Measurements from ENCODE around the gene OTULIN. TPM values are rescaled to one million over a fixed set of nuclear protein-coding genes. Genes with fewer than 3 reads are reported as not detected.
A peak's percentile ranks its signal among the peaks of the same experiment; 100 is the strongest.

The OTULIN gene
- total RNA-seq, 1 donor from 2014 or later: 59.4 TPM

DNA sequence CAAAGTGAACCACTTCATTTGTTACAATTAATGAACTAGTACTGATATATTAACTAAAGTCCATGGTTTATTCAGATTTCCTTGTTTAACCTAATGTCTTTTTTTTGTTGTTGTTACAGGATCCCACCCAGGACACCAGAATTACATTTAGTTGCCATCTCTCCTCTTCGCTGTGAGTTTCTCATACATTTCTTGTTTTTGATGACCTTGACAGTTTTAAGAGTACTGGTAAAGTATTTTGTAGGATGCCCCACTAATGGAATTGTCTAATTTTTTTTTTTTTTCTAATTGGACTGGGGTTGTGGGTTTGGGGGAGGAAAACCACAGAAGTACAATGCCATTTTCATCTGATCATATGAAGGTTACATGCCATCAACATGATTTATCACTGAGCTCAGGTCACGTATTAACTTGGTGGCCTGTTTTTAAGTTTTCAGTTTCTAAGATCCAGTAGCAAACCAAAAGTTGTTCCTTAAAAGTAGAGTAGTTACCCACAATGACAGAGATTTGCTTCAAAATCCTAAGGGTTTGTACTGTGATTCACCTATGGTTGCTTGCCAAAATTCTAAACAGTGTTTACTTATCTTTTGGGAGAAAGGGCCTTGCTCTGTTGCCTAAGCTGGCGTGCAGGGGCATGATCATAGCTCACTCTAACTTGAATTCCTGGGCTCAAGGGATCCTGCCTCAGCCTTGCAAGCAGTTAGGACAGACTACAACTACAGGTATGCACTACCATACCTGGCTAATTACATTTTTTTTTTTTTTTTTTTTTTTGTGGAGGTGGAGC lies 4.5 kb upstream of the OTULIN start:
- no peak overlapping the region for H3K27ac Mint-ChIP-seq
- H3K27me3 Mint-ChIP-seq (ENCODE audit: low read depth): no peaks in the 10 kb centered on the region
- H3K4me3 Mint-ChIP-seq (ENCODE audit: low read depth): no peak overlapping the region
- no peaks in the 10 kb centered on the region for H3K9me3 Mint-ChIP-seq
- no peak for DNase-seq (ENCODE audit: low spot score)
- intact Hi-C loops (cut with micrococcal nuclease): loop anchor here (10.0 kb wide), 1 partner anchor 515 kb away; the partner anchor contains the start of gene TRIO
- peaks cover 39% of the 10 kb centered on the region for H3K4me1 Mint-ChIP-seq (ENCODE audit: low read depth)
- peaks cover 26% of the 10 kb centered on the region for H3K36me3 Mint-ChIP-seq (ENCODE audit: low read depth)

DNA sequence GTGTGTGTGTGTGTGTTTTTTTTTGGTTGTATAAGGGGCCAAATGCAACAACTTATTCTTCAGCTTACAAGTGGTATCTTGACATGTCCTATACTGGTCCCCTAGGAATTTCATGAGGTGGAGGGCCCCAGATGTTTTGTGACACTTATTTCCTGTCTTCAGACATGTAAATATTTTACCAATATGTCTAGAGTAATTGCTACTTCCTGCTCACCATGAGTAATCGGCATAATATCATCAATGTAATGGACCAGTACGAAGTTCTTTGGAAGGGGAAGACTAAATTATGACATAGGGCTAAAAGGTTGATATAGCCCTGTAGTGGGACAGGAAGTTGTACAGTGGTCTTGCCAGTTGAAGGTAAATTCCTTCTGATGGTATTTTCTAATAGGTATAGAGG lies 3.7 kb upstream of the OTULIN start:
- Mint-ChIP-seq H3K27me3 (ENCODE audit: low read depth) (no peaks in the 10 kb centered on the region), H3K36me3 (ENCODE audit: low read depth) (peaks cover 30% of the 10 kb centered on the region), H3K9me3 (no peaks in the 10 kb centered on the region), H3K4me1 (ENCODE audit: low read depth) (peaks cover 35% of the 10 kb centered on the region), H3K27ac (no peak overlapping the region), H3K4me3 (ENCODE audit: low read depth) (no peak overlapping the region)
- DNase-seq (ENCODE audit: low spot score): no peak
- intact Hi-C loops (cut with micrococcal nuclease): loop anchor here (10.0 kb wide), 1 partner anchor 516 kb away; the partner anchor contains the start of gene TRIO

GRCh38 chr5:14662721-14663260 lies 1.7 kb upstream of the OTULIN start:
- Mint-ChIP-seq H3K36me3 (ENCODE audit: low read depth) (peaks cover 47% of the 10 kb centered on the region), H3K9me3 (no peaks in the 10 kb centered on the region), H3K4me1 (ENCODE audit: low read depth) (peaks cover 47% of the 10 kb centered on the region), H3K27ac (peak overlapping the region; percentile 98), H3K27me3 (ENCODE audit: low read depth) (no peaks in the 10 kb centered on the region), H3K4me3 (ENCODE audit: low read depth) (peak overlapping the region; percentile 96)
- intact Hi-C loops (cut with micrococcal nuclease): loop anchor here (1.0 to 10.0 kb wide), 2 partner anchors 9 to 518 kb away; partner anchors contain the start of gene TRIO
- no peak for DNase-seq (ENCODE audit: low spot score)

GRCh38 chr5:14663734-14664269 lies 716 bp upstream of the OTULIN start:
- Mint-ChIP-seq H3K36me3 (ENCODE audit: low read depth) (peaks cover 56% of the 10 kb centered on the region), H3K4me1 (ENCODE audit: low read depth) (peaks cover 54% of the 10 kb centered on the region), H3K27ac (peak overlapping the region; percentile 98), H3K27me3 (ENCODE audit: low read depth) (no peaks in the 10 kb centered on the region), H3K4me3 (ENCODE audit: low read depth) (peak overlapping the region; percentile 96), H3K9me3 (no peaks in the 10 kb centered on the region)
- DNase-seq (ENCODE audit: low spot score): peak; percentile 21
- intact Hi-C loops (cut with micrococcal nuclease): loop anchor here (1.0 to 10.0 kb wide), 8 partner anchors 7 to 519 kb away; partner anchors contain the start of genes ANKH, OTULINL and TRIO

DNA sequence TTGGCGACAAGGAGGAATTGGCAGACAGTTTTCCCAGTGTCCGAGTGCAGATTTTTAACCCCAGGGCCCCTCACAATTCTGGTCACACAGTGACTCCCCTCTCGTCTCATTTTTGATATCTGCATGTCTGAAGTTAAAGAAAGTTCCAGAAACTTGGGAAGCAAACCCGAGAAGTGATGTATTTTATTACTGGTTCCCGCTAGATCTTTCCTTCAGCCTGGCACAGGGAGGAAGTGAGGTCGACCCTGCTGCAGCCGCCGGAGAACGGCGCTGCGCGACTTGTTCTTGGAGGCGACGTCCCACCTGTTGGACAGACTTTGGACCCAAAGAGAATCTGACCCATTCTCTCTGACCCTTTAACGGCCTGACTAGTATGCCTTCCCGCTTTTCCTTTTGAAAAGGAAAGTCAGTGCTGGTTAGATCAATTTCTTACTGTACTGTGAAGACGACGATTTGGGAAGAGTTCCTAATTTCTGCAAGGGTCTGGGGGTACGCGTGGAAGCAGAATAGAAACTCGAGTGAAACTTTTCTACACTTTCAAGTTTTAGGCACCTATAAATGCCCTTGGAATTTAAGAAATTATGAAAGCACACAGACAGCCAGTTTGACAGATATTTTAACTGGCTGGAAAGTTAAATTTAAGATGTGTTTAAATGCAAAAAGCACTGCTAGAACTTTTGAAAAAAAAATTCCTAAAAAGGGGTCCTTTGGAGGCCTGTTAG lies 744 bp downstream of the OTULIN start:
- Mint-ChIP-seq H3K27me3 (ENCODE audit: low read depth) (no peaks in the 10 kb centered on the region), H3K4me1 (ENCODE audit: low read depth) (peaks cover 54% of the 10 kb centered on the region), H3K9me3 (no peaks in the 10 kb centered on the region), H3K4me3 (ENCODE audit: low read depth) (peak overlapping the region; percentile 93), H3K36me3 (ENCODE audit: low read depth) (peaks cover 59% of the 10 kb centered on the region), H3K27ac (peak overlapping the region; percentile 90)
- intact Hi-C loops (cut with micrococcal nuclease): loop anchor here (2.0 to 10.0 kb wide), 4 partner anchors 144 to 520 kb away; partner anchors contain the start of genes ANKH and TRIO
- no peak for DNase-seq (ENCODE audit: low spot score)

DNA sequence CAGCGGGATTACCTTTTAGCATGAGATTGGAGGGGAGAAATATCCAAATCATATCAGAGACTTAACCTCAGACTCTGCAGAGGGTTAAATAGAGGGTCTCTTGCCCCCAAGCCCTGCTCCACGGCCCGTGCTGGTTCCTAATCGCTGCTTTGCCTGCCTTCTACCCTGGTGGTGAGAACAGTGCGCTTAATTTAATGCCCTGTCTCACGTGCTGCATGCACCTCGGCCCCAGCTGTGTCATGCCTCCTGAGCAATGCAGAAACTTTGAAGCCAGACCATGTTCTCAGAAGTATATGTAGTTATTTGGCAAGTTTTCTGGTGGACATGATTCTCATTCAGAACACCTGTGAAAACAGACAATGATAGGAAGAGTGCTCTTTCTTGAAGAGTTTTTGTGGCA lies 1.4 kb downstream of the OTULIN start:
- no peaks in the 10 kb centered on the region for H3K27me3 Mint-ChIP-seq (ENCODE audit: low read depth)

GRCh38 chr5:14666357-14666756 lies 1.8 kb downstream of the OTULIN start:
- peak overlapping the region; percentile 93 for H3K4me3 Mint-ChIP-seq (ENCODE audit: low read depth)
- peaks cover 54% of the 10 kb centered on the region for H3K4me1 Mint-ChIP-seq (ENCODE audit: low read depth)
- intact Hi-C loops (cut with micrococcal nuclease): loop anchor here (10.0 kb wide), 1 partner anchor 522 kb away; the partner anchor contains the start of gene TRIO
- no peak for DNase-seq (ENCODE audit: low spot score)
- H3K9me3 Mint-ChIP-seq: no peaks in the 10 kb centered on the region
- H3K36me3 Mint-ChIP-seq (ENCODE audit: low read depth): peaks cover 57% of the 10 kb centered on the region
- H3K27me3 Mint-ChIP-seq (ENCODE audit: low read depth): no peaks in the 10 kb centered on the region
- H3K27ac Mint-ChIP-seq: peak overlapping the region; percentile 80

More for the DNA sequence above, 1.4 kb downstream of the OTULIN start:
- Mint-ChIP-seq H3K4me1 (ENCODE audit: low read depth) (peaks cover 52% of the 10 kb centered on the region), H3K27ac (peak overlapping the region; percentile 80), H3K9me3 (no peaks in the 10 kb centered on the region), H3K36me3 (ENCODE audit: low read depth) (peaks cover 57% of the 10 kb centered on the region), H3K4me3 (ENCODE audit: low read depth) (peak overlapping the region; percentile 93)
- intact Hi-C loops (cut with micrococcal nuclease): loop anchor here (2.0 to 10.0 kb wide), 4 partner anchors 143 to 521 kb away; partner anchors contain the start of genes ANKH and TRIO
- peak; percentile 26 for DNase-seq (ENCODE audit: low spot score)

DNA sequence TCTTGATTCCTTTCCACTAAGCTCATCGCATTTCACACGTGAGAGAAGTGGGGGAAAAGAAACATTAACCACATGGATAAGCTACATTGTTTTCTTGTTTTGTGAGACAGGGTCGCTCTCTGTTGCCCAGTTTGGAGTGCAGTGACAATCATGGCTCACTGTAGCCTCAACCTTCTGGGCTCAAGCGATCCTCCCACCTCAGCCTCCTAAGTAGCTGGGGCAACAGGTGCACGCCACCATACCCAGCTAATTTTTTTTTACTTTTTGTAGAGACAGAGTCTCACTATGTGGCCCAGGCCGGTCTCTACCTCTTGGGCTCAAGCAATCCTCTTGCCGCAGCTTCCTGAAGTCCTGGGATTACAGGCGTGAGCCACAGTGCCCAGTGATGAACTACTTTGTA lies 2.8 kb downstream of the OTULIN start:
- peaks cover 53% of the 10 kb centered on the region for H3K36me3 Mint-ChIP-seq (ENCODE audit: low read depth)
- H3K4me3 Mint-ChIP-seq (ENCODE audit: low read depth): peak overlapping the region; percentile 93

GRCh38 chr5:14667770-14668169 lies 3.3 kb downstream of the OTULIN start:
- Mint-ChIP-seq H3K27ac (peak overlapping the region; percentile 60), H3K4me3 (ENCODE audit: low read depth) (peak overlapping the region; percentile 65), H3K36me3 (ENCODE audit: low read depth) (peaks cover 53% of the 10 kb centered on the region), H3K9me3 (no peaks in the 10 kb centered on the region), H3K27me3 (ENCODE audit: low read depth) (no peaks in the 10 kb centered on the region), H3K4me1 (ENCODE audit: low read depth) (peaks cover 63% of the 10 kb centered on the region)
- intact Hi-C loops (cut with micrococcal nuclease): loop anchor here (10.0 kb wide), 1 partner anchor 523 kb away; the partner anchor contains the start of gene TRIO
- DNase-seq (ENCODE audit: low spot score): no peak

More for the DNA sequence above, 2.8 kb downstream of the OTULIN start:
- intact Hi-C loops (cut with micrococcal nuclease): loop anchor here (10.0 kb wide), 1 partner anchor 522 kb away; the partner anchor contains the start of gene TRIO
- no peaks in the 10 kb centered on the region for H3K27me3 Mint-ChIP-seq (ENCODE audit: low read depth)
- no peaks in the 10 kb centered on the region for H3K9me3 Mint-ChIP-seq
- H3K27ac Mint-ChIP-seq: peak overlapping the region; percentile 60
- no peak for DNase-seq (ENCODE audit: low spot score)
- peaks cover 62% of the 10 kb centered on the region for H3K4me1 Mint-ChIP-seq (ENCODE audit: low read depth)

DNA sequence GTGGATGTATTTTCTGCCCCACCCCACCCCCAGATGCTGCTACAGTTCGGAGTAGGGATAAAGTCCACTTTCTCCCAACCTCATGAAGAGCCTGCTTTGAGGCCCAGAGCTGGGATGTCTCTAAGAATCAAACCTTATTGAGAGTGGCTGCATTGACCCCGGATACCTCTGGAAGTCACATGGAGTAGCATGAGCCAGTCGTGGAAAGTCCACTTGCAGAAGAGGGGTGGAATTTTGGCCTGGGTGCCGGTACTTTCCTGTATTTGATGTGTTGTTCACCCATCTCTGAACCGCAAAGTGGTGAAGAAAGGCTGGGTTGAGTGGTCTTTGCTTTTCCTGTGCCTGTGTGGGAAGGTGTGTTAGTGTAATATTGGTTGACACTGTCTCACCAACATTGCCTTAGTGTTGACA lies 3.7 kb downstream of the OTULIN start:
- Mint-ChIP-seq H3K4me1 (ENCODE audit: low read depth) (peaks cover 63% of the 10 kb centered on the region), H3K4me3 (ENCODE audit: low read depth) (peak overlapping the region; percentile 65), H3K36me3 (ENCODE audit: low read depth) (peaks cover 51% of the 10 kb centered on the region), H3K27me3 (ENCODE audit: low read depth) (no peaks in the 10 kb centered on the region), H3K9me3 (no peaks in the 10 kb centered on the region), H3K27ac (peak overlapping the region; percentile 60)
- intact Hi-C loops (cut with micrococcal nuclease): loop anchor here (10.0 kb wide), 1 partner anchor 523 kb away; the partner anchor contains the start of gene TRIO
- no peak for DNase-seq (ENCODE audit: low spot score)

DNA sequence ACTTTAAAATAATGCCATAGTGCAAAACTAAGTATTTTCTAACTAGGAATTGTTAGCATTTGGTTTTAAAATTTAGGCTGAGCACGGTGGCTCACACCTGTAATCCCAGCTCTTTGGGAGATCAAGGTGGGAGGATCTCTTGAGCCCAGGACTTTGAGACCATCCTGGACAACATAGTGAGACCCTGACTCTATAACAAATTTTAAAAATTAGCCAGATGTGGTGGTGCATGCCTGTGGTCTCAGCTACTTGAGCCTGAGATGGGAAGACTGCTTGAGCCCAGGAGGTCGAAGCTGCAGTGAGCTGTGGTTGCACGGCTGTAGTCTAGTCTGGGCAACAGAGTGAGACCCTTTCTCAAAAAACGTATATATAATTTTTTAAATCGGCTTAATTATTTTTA lies 4.9 kb downstream of the OTULIN start:
- Mint-ChIP-seq H3K27me3 (ENCODE audit: low read depth) (no peaks in the 10 kb centered on the region), H3K27ac (no peak overlapping the region), H3K4me3 (ENCODE audit: low read depth) (no peak overlapping the region), H3K4me1 (ENCODE audit: low read depth) (peaks cover 66% of the 10 kb centered on the region), H3K9me3 (no peaks in the 10 kb centered on the region), H3K36me3 (ENCODE audit: low read depth) (peaks cover 56% of the 10 kb centered on the region)
- DNase-seq (ENCODE audit: low spot score): no peak
- intact Hi-C loops (cut with micrococcal nuclease): loop anchor here (10.0 kb wide), 1 partner anchor 525 kb away; the partner anchor contains the start of gene TRIO

DNA sequence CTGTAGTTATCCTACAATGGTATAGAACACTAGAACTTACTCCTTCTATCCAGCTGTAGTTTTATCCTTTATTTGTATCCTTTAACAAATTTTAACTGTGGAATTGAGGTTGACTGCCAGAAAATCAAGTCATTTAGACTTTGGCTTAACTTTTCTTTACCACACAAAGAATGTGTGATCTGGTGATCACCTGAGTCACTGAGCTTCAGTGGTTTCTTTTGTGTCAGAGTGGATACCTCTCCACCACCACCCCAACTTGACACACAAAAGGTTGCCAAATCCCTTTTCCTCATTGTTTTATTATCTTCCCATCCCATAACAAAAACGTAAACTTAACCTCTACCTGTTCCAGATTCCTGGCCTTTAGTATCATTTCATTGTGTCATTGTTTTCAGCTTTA lies 5.5 kb downstream of the OTULIN start:
- intact Hi-C loops (cut with micrococcal nuclease): loop anchor here (5.0 to 10.0 kb wide), 2 partner anchors 257 to 525 kb away; partner anchors contain the start of gene TRIO
- Mint-ChIP-seq H3K9me3 (no peaks in the 10 kb centered on the region), H3K27me3 (ENCODE audit: low read depth) (no peaks in the 10 kb centered on the region), H3K27ac (peak overlapping the region; percentile 46), H3K4me1 (ENCODE audit: low read depth) (peaks cover 68% of the 10 kb centered on the region), H3K4me3 (ENCODE audit: low read depth) (peak overlapping the region; percentile 28), H3K36me3 (ENCODE audit: low read depth) (peaks cover 60% of the 10 kb centered on the region)
- no peak for DNase-seq (ENCODE audit: low spot score)
